HG03108 (cell line): ENCODE results near the gene TRIM40.

Experiments
- ATAC-seq: cut with Tn5 transposase; IDR thresholded peaks from one replicate; pipeline ENCODE4 v1.9.1; 2021; ENCODE audit warnings: moderate library complexity; ENCODE audit not compliant: unreplicated experiment

The TRIM40 gene

GRCh38 chr6:30147096-30147495 is 11.2 kb downstream of the TRIM40 start:
- ATAC-seq = no peak

- ATAC-seq = no peak
Observed at GRCh38 chr6:30149234-30149633, 13.3 kb downstream of the TRIM40 start.

GRCh38 chr6:30149858-30150550 is 14.1 kb downstream of the TRIM40 start:
- ATAC-seq = no peak

GRCh38 chr6:30150671-30151395 is 14.9 kb downstream of the TRIM40 start:
- no peak for ATAC-seq

GRCh38 chr6:30151580-30151979 is 15.6 kb downstream of the TRIM40 start:
- ATAC-seq = no peak

- ATAC-seq = no peak
Observed at GRCh38 chr6:30152016-30152673, 16.2 kb downstream of the TRIM40 start.

- ATAC-seq = no peak
Observed at GRCh38 chr6:30152910-30153610, 17.1 kb downstream of the TRIM40 start.

GRCh38 chr6:30154061-30154460 is 18.1 kb downstream of the TRIM40 start:
- no peak for ATAC-seq

- no peak for ATAC-seq
Observed at GRCh38 chr6:30154709-30155519, 19.0 kb downstream of the TRIM40 start.

GRCh38 chr6:30155520-30156261 is 19.8 kb downstream of the TRIM40 start:
- ATAC-seq = no peak

GRCh38 chr6:30156262-30156599 is 20.3 kb downstream of the TRIM40 start:
- ATAC-seq = no peak

GRCh38 chr6:30156774-30157173 is 20.8 kb downstream of the TRIM40 start:
- no peak for ATAC-seq

- ATAC-seq = no peak
Observed at GRCh38 chr6:30157581-30157980, 21.6 kb downstream of the TRIM40 start.

GRCh38 chr6:30157999-30158398 is 22.1 kb downstream of the TRIM40 start:
- ATAC-seq = no peak

GRCh38 chr6:30158475-30159040 is 22.6 kb downstream of the TRIM40 start:
- no peak for ATAC-seq

- no peak for ATAC-seq
Observed at GRCh38 chr6:30160008-30160784, 24.3 kb downstream of the TRIM40 start.

GRCh38 chr6:30160785-30161531 is 25.0 kb downstream of the TRIM40 start, which contains the start of gene TRIM10:
TSS of gene TRIM10 (minus strand) at chr6:30161211. CDS start at chr6:30160858, 353 bp downstream.
- no peak for ATAC-seq
